Measurements from ENCODE around the gene OVCA2. TPM values are rescaled to one million over a fixed set of nuclear protein-coding genes. Genes with fewer than 3 reads are reported as not detected.
A peak's percentile ranks its signal among the peaks of the same experiment; 100 is the strongest.

The OVCA2 gene
- total RNA-seq (10 to 100 TPM; 31.0 to 36.8 (median 31.8) TPM), total RNA-seq (0 reads per million in 29 experiments)
- 28.4 TPM for total RNA-seq (2013)

- Mint-ChIP-seq H3K4me3 (peak within 1 kb of the TSS; percentile 82 to 95 (median 88)), H3K36me3 (peaks cover 17% of the 10 kb centered on the region), H3K27ac (peak within 1 kb of the TSS; percentile 89), H3K4me1 (peaks cover 17 to 26% (median 22%) of the 10 kb centered on the region in 3 donors), H3K27me3 (no peaks in the 10 kb centered on the region), H3K9me3 (no peaks in the 10 kb centered on the region)
- ChIA-PET POLR2A (interaction anchor here in 1 of 2 donors (0.6 kb wide), 1 partner anchor 617 kb away, joined by 14 read pairs; no protein-coding TSS in a partner anchor), CTCF (interaction anchor here in 1 of 2 donors (0.5 kb wide), 1 partner anchor 153 kb away, joined by 3 read pairs; no protein-coding TSS in a partner anchor)
- Histone ChIP-seq H3K27ac (ENCODE audit: low read length) (peak within 1 kb of the TSS; percentile 80), H3K27me3 (replicated peaks in 1 of 2; ENCODE audit: control insufficient read depth in 2 of 2, extremely low read depth in 1 of 2, insufficient read depth in 2 of 2, low read length in 1 of 2) (no peaks in the 10 kb centered on the region), H3K9me3 (no peaks in the 10 kb centered on the region), H3K36me3 (ENCODE audit: control insufficient read depth in 2 of 2, extremely low read depth in 1 of 2, insufficient read depth in 1 of 2, low read length in 1 of 2) (peaks cover 17 to 38% of the 10 kb centered on the region in 2 donors), H3K4me3 (ENCODE audit: control insufficient read depth in 1 of 2, extremely low read depth in 1 of 2, low read length in 1 of 2) (peak within 1 kb of the TSS; percentile 69 to 84), H3K4me1 (ENCODE audit: control insufficient read depth in 1 of 2, extremely low read depth in 1 of 2, insufficient read depth in 2 of 2, low read length in 2 of 2) (peaks cover 9 to 20% of the 10 kb centered on the region in 2 experiments)
- DNase-seq (peak; percentile 90 to 99 (median 96)), ATAC-seq (replicated peaks in 1 of 4) (peak; percentile 90 to 94 (median 93))
- WGBS (ENCODE audit: insufficient coverage): under 1% methylated on average over 92 of the region's 93 CpGs
These were observed at the start of gene OVCA2 for GRCh38 chr17:2041561-2042389. Gene OVCA2 (plus strand): TSS chr17:2042022. CDS start chr17:2042048, 26 bp downstream.

- ATAC-seq (replicated peaks in 1 of 4) (no peak), DNase-seq (no peak)
- Histone ChIP-seq H3K36me3 (ENCODE audit: control insufficient read depth in 2 of 2, extremely low read depth in 1 of 2, insufficient read depth in 1 of 2, low read length in 1 of 2) (no peaks in the 10 kb centered on the region), H3K27ac (ENCODE audit: low read length) (no peak overlapping the region), H3K4me3 (ENCODE audit: control insufficient read depth in 1 of 2, extremely low read depth in 1 of 2, low read length in 1 of 2) (no peak overlapping the region), H3K4me1 (ENCODE audit: control insufficient read depth in 1 of 2, extremely low read depth in 1 of 2, insufficient read depth in 2 of 2, low read length in 2 of 2) (no peaks in the 10 kb centered on the region), H3K9me3 (no peaks in the 10 kb centered on the region), H3K27me3 (replicated peaks in 1 of 2; ENCODE audit: control insufficient read depth in 2 of 2, extremely low read depth in 1 of 2, insufficient read depth in 2 of 2, low read length in 1 of 2) (peaks cover 0 to 49% of the 10 kb centered on the region in 2 experiments)
- H3K27ac Mint-ChIP-seq: no peak overlapping the region
- H3K4me3 Mint-ChIP-seq: no peak overlapping the region
- CTCF ChIA-PET: no interaction called here
- H3K27me3 Mint-ChIP-seq: peaks cover 15 to 16% of the 10 kb centered on the region in 2 donors
- 90% methylated on average over 7 of the region's 10 CpGs for WGBS (ENCODE audit: insufficient coverage)
- POLR2A ChIA-PET: no interaction called here
- H3K36me3 Mint-ChIP-seq: no peaks in the 10 kb centered on the region
- no peaks in the 10 kb centered on the region for H3K9me3 Mint-ChIP-seq
- peaks cover 0 to 2% (median 0%) of the 10 kb centered on the region in 3 donors for H3K4me1 Mint-ChIP-seq
These were observed 49.3 kb upstream of the OVCA2 start for GRCh38 chr17:1992541-1992940.

- ChIA-PET CTCF (no interaction called here), POLR2A (no interaction called here)
- no peaks in the 10 kb centered on the region for H3K9me3 Mint-ChIP-seq
- no CpG with 5 or more reads among the region's 4 CpGs for WGBS (ENCODE audit: insufficient coverage)
- no peaks in the 10 kb centered on the region for H3K36me3 Mint-ChIP-seq
- Histone ChIP-seq H3K27me3 (replicated peaks in 1 of 2; ENCODE audit: control insufficient read depth in 2 of 2, extremely low read depth in 1 of 2, insufficient read depth in 2 of 2, low read length in 1 of 2) (peaks cover 0 to 57% of the 10 kb centered on the region in 2 experiments), H3K27ac (ENCODE audit: low read length) (no peak overlapping the region), H3K4me3 (ENCODE audit: control insufficient read depth in 1 of 2, extremely low read depth in 1 of 2, low read length in 1 of 2) (no peak overlapping the region), H3K36me3 (ENCODE audit: control insufficient read depth in 2 of 2, extremely low read depth in 1 of 2, insufficient read depth in 1 of 2, low read length in 1 of 2) (no peaks in the 10 kb centered on the region), H3K4me1 (ENCODE audit: control insufficient read depth in 1 of 2, extremely low read depth in 1 of 2, insufficient read depth in 2 of 2, low read length in 2 of 2) (peaks cover 0 to 6% of the 10 kb centered on the region in 2 experiments), H3K9me3 (no peaks in the 10 kb centered on the region)
- H3K4me3 Mint-ChIP-seq: no peak overlapping the region
- H3K4me1 Mint-ChIP-seq: peaks cover 0 to 9% (median 0%) of the 10 kb centered on the region in 3 donors
- H3K27ac Mint-ChIP-seq: no peak overlapping the region
- no peak for DNase-seq
- peaks cover 18 to 24% of the 10 kb centered on the region in 2 donors for H3K27me3 Mint-ChIP-seq
- no peak for ATAC-seq (replicated peaks in 1 of 4)
These were observed 47.1 kb upstream of the OVCA2 start for GRCh38 chr17:1994707-1995106.

GRCh38 chr17:1995321-1995892 is 46.4 kb upstream of the OVCA2 start:
- POLR2A ChIA-PET: no interaction called here
- H3K9me3 ChIP-seq: no peaks in the 10 kb centered on the region
- WGBS (ENCODE audit: insufficient coverage): 98% methylated on average over 8 of the region's 16 CpGs

GRCh38 chr17:1995907-1996799 is 45.7 kb upstream of the OVCA2 start:
- Mint-ChIP-seq H3K4me3 (no peak overlapping the region), H3K4me1 (peaks cover 0 to 9% (median 0%) of the 10 kb centered on the region in 3 donors), H3K27me3 (peaks cover 13 to 33% of the 10 kb centered on the region in 2 donors), H3K36me3 (no peaks in the 10 kb centered on the region), H3K27ac (no peak overlapping the region), H3K9me3 (no peaks in the 10 kb centered on the region)
- H3K27ac ChIP-seq (ENCODE audit: low read length): no peak overlapping the region
- DNase-seq (no peak), ATAC-seq (replicated peaks in 1 of 4) (no peak)
- peaks cover 0 to 6% of the 10 kb centered on the region in 2 experiments for H3K4me1 ChIP-seq (ENCODE audit: control insufficient read depth in 1 of 2, extremely low read depth in 1 of 2, insufficient read depth in 2 of 2, low read length in 2 of 2)
- H3K27me3 ChIP-seq (replicated peaks in 1 of 2; ENCODE audit: control insufficient read depth in 2 of 2, extremely low read depth in 1 of 2, insufficient read depth in 2 of 2, low read length in 1 of 2): peaks cover 0 to 68% of the 10 kb centered on the region in 2 experiments
- ChIA-PET POLR2A (no interaction called here), CTCF (no interaction called here)
- no peak overlapping the region for H3K4me3 ChIP-seq (ENCODE audit: control insufficient read depth in 1 of 2, extremely low read depth in 1 of 2, low read length in 1 of 2)
- WGBS (ENCODE audit: insufficient coverage): 94% methylated on average over 6 of the region's 14 CpGs
- H3K36me3 ChIP-seq (ENCODE audit: control insufficient read depth in 2 of 2, extremely low read depth in 1 of 2, insufficient read depth in 1 of 2, low read length in 1 of 2): no peaks in the 10 kb centered on the region
- H3K9me3 ChIP-seq: no peaks in the 10 kb centered on the region

More at GRCh38 chr17:1995321-1995892, 46.4 kb upstream of the OVCA2 start:
- no peaks in the 10 kb centered on the region for H3K36me3 ChIP-seq (ENCODE audit: control insufficient read depth in 2 of 2, extremely low read depth in 1 of 2, insufficient read depth in 1 of 2, low read length in 1 of 2)
- no peak for ATAC-seq (replicated peaks in 1 of 4)
- H3K9me3 Mint-ChIP-seq: no peaks in the 10 kb centered on the region
- CTCF ChIA-PET: no interaction called here
- H3K4me3 ChIP-seq (ENCODE audit: control insufficient read depth in 1 of 2, extremely low read depth in 1 of 2, low read length in 1 of 2): no peak overlapping the region
- peaks cover 0 to 9% (median 0%) of the 10 kb centered on the region in 3 donors for H3K4me1 Mint-ChIP-seq
- H3K27ac Mint-ChIP-seq: no peak overlapping the region
- DNase-seq: no peak
- H3K27me3 ChIP-seq (replicated peaks in 1 of 2; ENCODE audit: control insufficient read depth in 2 of 2, extremely low read depth in 1 of 2, insufficient read depth in 2 of 2, low read length in 1 of 2): peaks cover 0 to 64% of the 10 kb centered on the region in 2 experiments
- H3K4me3 Mint-ChIP-seq: no peak overlapping the region
- H3K36me3 Mint-ChIP-seq: no peaks in the 10 kb centered on the region
- H3K4me1 ChIP-seq (ENCODE audit: control insufficient read depth in 1 of 2, extremely low read depth in 1 of 2, insufficient read depth in 2 of 2, low read length in 2 of 2): peaks cover 0 to 6% of the 10 kb centered on the region in 2 experiments
- H3K27me3 Mint-ChIP-seq: peaks cover 18 to 29% of the 10 kb centered on the region in 2 donors
- H3K27ac ChIP-seq (ENCODE audit: low read length): no peak overlapping the region

- no peaks in the 10 kb centered on the region for H3K36me3 ChIP-seq (ENCODE audit: control insufficient read depth in 2 of 2, extremely low read depth in 1 of 2, insufficient read depth in 1 of 2, low read length in 1 of 2)
- no peaks in the 10 kb centered on the region for H3K9me3 ChIP-seq
- ATAC-seq (replicated peaks in 1 of 4) (no peak), DNase-seq (no peak)
- CTCF ChIA-PET: no interaction called here
- Mint-ChIP-seq H3K27me3 (peaks cover 12 to 35% of the 10 kb centered on the region in 2 donors), H3K4me1 (peaks cover 0 to 9% (median 0%) of the 10 kb centered on the region in 3 donors), H3K36me3 (no peaks in the 10 kb centered on the region), H3K9me3 (no peaks in the 10 kb centered on the region), H3K4me3 (peak overlapping the region in 1 of 3 donors; percentile 14), H3K27ac (no peak overlapping the region)
- POLR2A ChIA-PET: no interaction called here
- no peak overlapping the region for H3K4me3 ChIP-seq (ENCODE audit: control insufficient read depth in 1 of 2, extremely low read depth in 1 of 2, low read length in 1 of 2)
- H3K27ac ChIP-seq (ENCODE audit: low read length): no peak overlapping the region
- peaks cover 0 to 6% of the 10 kb centered on the region in 2 experiments for H3K4me1 ChIP-seq (ENCODE audit: control insufficient read depth in 1 of 2, extremely low read depth in 1 of 2, insufficient read depth in 2 of 2, low read length in 2 of 2)
- WGBS (ENCODE audit: insufficient coverage): 96% methylated on average over 9 of the region's 9 CpGs
- H3K27me3 ChIP-seq (replicated peaks in 1 of 2; ENCODE audit: control insufficient read depth in 2 of 2, extremely low read depth in 1 of 2, insufficient read depth in 2 of 2, low read length in 1 of 2): peaks cover 0 to 68% of the 10 kb centered on the region in 2 experiments
These were observed 45.0 kb upstream of the OVCA2 start for GRCh38 chr17:1996800-1997288.

Measured in T-cell (primary cell).